PFSK-1 (cell line): ENCODE measurements around the gene NDRG3.

ENCODE experiments used
- FOXP2 ChIP-seq: optimal IDR thresholded peaks from 2 replicates; pipeline ENCODE3; 2011; ENCODE audit warnings: borderline replicate concordance, control low read depth, inconsistent platforms; ENCODE audit not compliant: insufficient read depth; ENCODE audit errors: extremely low read length, extremely low read depth
- POLR2AphosphoS5 ChIP-seq: IDR thresholded peaks from 2 replicates; pipeline ENCODE4 v1.6.1; 2012; ENCODE audit warnings: low read depth, mild to moderate bottlenecking, control low read depth, low read length, moderate library complexity
- SIN3A ChIP-seq: IDR thresholded peaks from 2 replicates; pipeline ENCODE4 v1.6.1; 2012; ENCODE audit warnings: mild to moderate bottlenecking, low read length, moderate library complexity, borderline replicate concordance; ENCODE audit not compliant: insufficient read depth
- TAF1 ChIP-seq: IDR thresholded peaks from 2 replicates; pipeline ENCODE4 v1.6.1; 2012; ENCODE audit warnings: low read length, control low read depth, borderline replicate concordance; ENCODE audit not compliant: insufficient read depth
- TF ChIP-seq, protein P1 (sequence below), 2 experiments: IDR thresholded peaks; 2 replicates each; pipeline versions ENCODE4 v1.6.1 to v1.8.0; 2011 to 2012; ENCODE audit warnings: low read depth in 2 of 2, low read length in 2 of 2, control low read depth in 1 of 2, inconsistent platforms in 1 of 2, mild to moderate bottlenecking in 1 of 2, moderate library complexity in 1 of 2; ENCODE audit not compliant: insufficient read depth in 1 of 2

NDRG3 gene

DNA sequence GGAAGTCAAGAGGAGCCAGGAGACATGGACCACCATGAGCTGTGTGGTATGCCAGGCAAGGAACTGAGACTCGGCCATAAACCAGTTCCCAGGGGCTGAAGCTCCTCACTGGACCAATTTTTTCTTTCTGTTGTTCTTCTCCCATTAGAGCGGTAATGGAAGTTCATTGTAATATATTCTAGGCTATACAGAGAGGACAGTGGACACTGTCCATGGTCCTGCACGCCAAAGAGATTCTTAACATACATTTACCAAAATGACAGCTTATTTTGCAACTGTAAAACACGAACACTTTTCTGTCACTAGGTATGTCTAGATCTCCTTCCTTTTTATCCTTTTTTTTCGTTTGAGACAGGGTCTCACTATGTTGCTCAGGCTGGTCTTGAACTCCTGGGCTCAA is 40.8 kb upstream of the NDRG3 start:
- TF ChIP-seq, protein P1, sequence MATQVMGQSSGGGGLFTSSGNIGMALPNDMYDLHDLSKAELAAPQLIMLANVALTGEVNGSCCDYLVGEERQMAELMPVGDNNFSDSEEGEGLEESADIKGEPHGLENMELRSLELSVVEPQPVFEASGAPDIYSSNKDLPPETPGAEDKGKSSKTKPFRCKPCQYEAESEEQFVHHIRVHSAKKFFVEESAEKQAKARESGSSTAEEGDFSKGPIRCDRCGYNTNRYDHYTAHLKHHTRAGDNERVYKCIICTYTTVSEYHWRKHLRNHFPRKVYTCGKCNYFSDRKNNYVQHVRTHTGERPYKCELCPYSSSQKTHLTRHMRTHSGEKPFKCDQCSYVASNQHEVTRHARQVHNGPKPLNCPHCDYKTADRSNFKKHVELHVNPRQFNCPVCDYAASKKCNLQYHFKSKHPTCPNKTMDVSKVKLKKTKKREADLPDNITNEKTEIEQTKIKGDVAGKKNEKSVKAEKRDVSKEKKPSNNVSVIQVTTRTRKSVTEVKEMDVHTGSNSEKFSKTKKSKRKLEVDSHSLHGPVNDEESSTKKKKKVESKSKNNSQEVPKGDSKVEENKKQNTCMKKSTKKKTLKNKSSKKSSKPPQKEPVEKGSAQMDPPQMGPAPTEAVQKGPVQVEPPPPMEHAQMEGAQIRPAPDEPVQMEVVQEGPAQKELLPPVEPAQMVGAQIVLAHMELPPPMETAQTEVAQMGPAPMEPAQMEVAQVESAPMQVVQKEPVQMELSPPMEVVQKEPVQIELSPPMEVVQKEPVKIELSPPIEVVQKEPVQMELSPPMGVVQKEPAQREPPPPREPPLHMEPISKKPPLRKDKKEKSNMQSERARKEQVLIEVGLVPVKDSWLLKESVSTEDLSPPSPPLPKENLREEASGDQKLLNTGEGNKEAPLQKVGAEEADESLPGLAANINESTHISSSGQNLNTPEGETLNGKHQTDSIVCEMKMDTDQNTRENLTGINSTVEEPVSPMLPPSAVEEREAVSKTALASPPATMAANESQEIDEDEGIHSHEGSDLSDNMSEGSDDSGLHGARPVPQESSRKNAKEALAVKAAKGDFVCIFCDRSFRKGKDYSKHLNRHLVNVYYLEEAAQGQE (IDR thresholded peaks at IDR 0.05; ENCODE audit: insufficient read depth in 1 of 2, low read depth in 2 of 2, low read length in 2 of 2), result peak; percentile 68 to 87
- TF ChIP-seq POLR2AphosphoS5, result no peak

DNA sequence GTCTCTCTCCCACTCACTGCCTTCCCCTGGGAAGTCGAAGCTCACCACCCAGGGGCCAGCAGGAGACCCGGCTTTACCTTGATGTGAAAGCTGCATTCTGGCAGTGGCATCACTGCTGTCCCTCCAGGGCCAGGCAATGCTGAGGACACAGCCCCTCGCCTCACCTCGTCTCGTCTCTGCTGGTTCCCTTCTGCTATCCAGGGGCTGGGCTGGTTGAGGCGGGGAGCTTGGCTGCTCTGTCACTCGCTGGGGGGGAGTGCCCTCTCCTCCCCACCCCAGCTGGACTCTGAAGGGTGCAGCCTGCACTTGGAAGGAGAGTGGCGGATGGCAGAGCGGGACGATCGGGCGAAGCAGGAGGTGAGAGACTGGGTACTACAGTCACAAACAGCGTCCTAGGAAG is 40.4 kb upstream of the NDRG3 start:
- TF ChIP-seq, protein P1 (IDR thresholded peaks at IDR 0.05; ENCODE audit: insufficient read depth in 1 of 2, low read depth in 2 of 2, low read length in 2 of 2), result no peak
- TF ChIP-seq SIN3A (no peak), TAF1 (no peak), FOXP2 (no peak), POLR2AphosphoS5 (no peak)

DNA sequence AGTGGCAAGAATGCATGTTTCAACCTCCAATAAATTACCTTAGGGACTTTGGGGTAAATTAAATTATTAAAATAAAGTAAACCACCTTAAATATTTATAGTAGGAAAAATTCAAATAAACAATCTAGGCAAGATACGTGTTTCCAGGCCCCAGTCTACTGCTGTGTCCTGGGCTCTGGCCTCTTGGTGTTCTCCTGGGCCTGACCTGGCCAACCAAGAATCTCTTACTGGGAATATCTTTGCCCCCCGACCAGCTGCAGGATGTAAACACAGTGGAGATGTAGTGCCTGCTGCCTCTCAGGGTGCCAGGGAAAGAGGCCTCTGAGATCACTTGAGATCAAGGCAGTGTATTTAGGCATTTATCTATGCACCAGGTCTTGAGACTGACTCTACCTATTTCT is 39.4 kb upstream of the NDRG3 start:
- TF ChIP-seq FOXP2 (no peak), SIN3A (no peak), TAF1 (no peak), POLR2AphosphoS5 (no peak)
- TF ChIP-seq, protein P1 (IDR thresholded peaks at IDR 0.05; ENCODE audit: insufficient read depth in 1 of 2, low read depth in 2 of 2, low read length in 2 of 2), result no peak

DNA sequence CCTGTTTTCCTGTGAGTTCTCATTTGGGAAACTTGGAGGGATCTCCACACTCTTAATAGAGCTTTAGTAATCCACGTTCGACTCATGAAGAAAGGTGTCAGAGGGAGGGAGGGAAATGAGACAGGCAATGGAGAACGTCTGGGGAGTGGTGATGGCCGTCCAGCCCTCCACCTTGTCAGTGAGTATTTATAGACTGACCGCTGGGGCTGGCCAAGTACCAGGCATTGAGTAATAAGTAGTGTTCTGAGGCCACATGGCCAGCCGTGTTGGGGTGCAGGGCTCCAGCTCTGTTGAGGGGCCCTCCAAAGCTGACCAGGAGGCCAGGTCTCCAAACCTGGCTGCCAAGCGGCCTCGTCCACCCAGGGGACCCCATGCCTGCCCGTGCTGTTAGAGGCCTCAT is 39.0 kb upstream of the NDRG3 start:
- TF ChIP-seq TAF1 (no peak), SIN3A (no peak), FOXP2 (no peak), POLR2AphosphoS5 (no peak)
- TF ChIP-seq, protein P1 (IDR thresholded peaks at IDR 0.05; ENCODE audit: insufficient read depth in 1 of 2, low read depth in 2 of 2, low read length in 2 of 2), result no peak

DNA sequence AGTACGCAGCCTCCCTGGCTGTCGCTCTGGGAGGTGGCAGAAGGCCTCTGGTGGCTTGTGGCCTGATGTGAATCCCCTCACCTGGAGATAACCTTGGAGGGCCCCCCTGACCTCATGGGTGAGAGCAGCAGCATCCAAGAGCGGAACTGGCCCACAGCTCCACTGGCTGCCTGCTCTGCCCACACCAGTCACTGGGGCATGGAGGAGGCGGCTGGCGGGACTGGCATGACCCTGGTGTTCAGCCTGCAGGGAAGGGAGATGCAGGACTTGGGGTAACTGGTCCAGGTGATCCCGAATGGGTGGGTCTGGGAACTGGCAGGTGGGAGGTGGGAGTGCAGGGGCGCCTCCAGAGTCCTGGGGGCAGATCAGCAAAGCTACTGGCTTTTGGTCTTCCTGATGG is 38.2 kb upstream of the NDRG3 start:
- TF ChIP-seq, protein P1 (IDR thresholded peaks at IDR 0.05; ENCODE audit: insufficient read depth in 1 of 2, low read depth in 2 of 2, low read length in 2 of 2), result no peak
- no peak for TF ChIP-seq SIN3A
- TF ChIP-seq POLR2AphosphoS5, result no peak
- no peak for TF ChIP-seq FOXP2
- TF ChIP-seq TAF1, result no peak
